OCI-LY3 (cell line): ENCODE measurements around the gene MAGED4.

ENCODE experiments used
- CTCF ChIP-seq: fragments of 200-600, 300-600 bp; sonication (generic); IDR thresholded peaks from 2 replicates; pipeline ENCODE4 v1.5.1; 2014; ENCODE audit warnings: antibody characterized with exemption, low read length, low read depth
- EZH2phosphoT487 ChIP-seq: fragments of 200-600 bp; shearing (Covaris generic); IDR thresholded peaks from 2 replicates; pipeline ENCODE4 v1.6.1; 2018; ENCODE audit warnings: antibody characterized with exemption, mixed run types, low read depth

- no peak for TF ChIP-seq CTCF
- TF ChIP-seq EZH2phosphoT487, result no peak
Observed at GRCh38 chrX:52213276-52213675, 28.6 kb downstream of the MAGED4 start.
